Aorta (tissue), 5 donors: ENCODE data around the gene HP1BP3. TPM values are rescaled to one million over a fixed set of nuclear protein-coding genes. Genes with fewer than 3 reads are reported as not detected.

Source experiments
- ATAC-seq: fragments of 200-7000 bp; cut with Tn5 transposase; one replicate; pipeline ENCODE4 v1.9.1; 2022; ENCODE audit warnings: moderate library complexity; ENCODE audit not compliant: low FRiP score
- DNase-seq, 2 donors: peaks; one replicate each; pipeline ENCODE4 v3.0.0-alpha.2; 2020
- H3K27ac ChIP-seq, 2 donors: one replicate each; pipeline ENCODE4 v1.5.1; 2013; ENCODE audit warnings: low read length in 2 of 2, mild to moderate bottlenecking in 2 of 2, moderate library complexity in 2 of 2, control low read depth in 1 of 2, inconsistent platforms in 1 of 2, low read depth in 1 of 2
- H3K27me3 ChIP-seq, 2 donors: one replicate each; pipeline ENCODE4 v1.6.1; 2013; ENCODE audit warnings: control low read depth in 1 of 2, low read length in 1 of 2, mild to moderate bottlenecking in 1 of 2, moderate library complexity in 1 of 2; ENCODE audit not compliant: insufficient read depth in 2 of 2, control insufficient read depth in 1 of 2
- H3K36me3 ChIP-seq, 2 donors: one replicate each; pipeline ENCODE4 v1.6.1; 2013; ENCODE audit warnings: control low read depth in 1 of 2, low read length in 1 of 2, mild to moderate bottlenecking in 1 of 2; ENCODE audit not compliant: insufficient read depth in 2 of 2, control insufficient read depth in 1 of 2
- H3K4me1 ChIP-seq, 2 donors: one replicate each; pipeline ENCODE4 v1.6.1; 2013; ENCODE audit warnings: low read length in 2 of 2, control low read depth in 1 of 2, mild to moderate bottlenecking in 1 of 2, moderate library complexity in 1 of 2; ENCODE audit not compliant: insufficient read depth in 2 of 2, control insufficient read depth in 1 of 2
- H3K4me3 ChIP-seq, 2 donors: one replicate each; pipeline ENCODE4 v1.5.1; 2013; ENCODE audit warnings: low read length in 2 of 2, control low read depth in 1 of 2, mild to moderate bottlenecking in 1 of 2
- H3K9me3 ChIP-seq: one replicate; pipeline ENCODE4 v1.6.1; 2013; ENCODE audit warnings: mild to moderate bottlenecking, low read length; ENCODE audit not compliant: control insufficient read depth
- WGBS, 2 donors: extraction: QIAGEN DNeasy Blood & Tissue Kit; methylation state at CpG; one replicate each; pipeline ENCODE4 v1.1.7; 2013; 5-methylcytosine and 5-hydroxymethylcytosine counted together
- intact Hi-C, 2 donors: fragments of 100-400 bp; cut with DNase I; formaldehyde crosslinking; loops; one replicate each; pipeline versions ENCODE4 v1.14.2 to v1.15.0; 2022
- polyA plus RNA-seq, 2 donors: library from polyadenylated mRNA; stranded (reverse); fragments of 200-250 nt; gene quantifications; one replicate each; pipeline ENCODE4 v1.2.3, GENCODE V29; 2013
- total RNA-seq, 2 donors: library from RNA; stranded (reverse); fragmentation: NEBNext Ultra II Directional; extraction: Animal tissue kit (Norgen Biotek cat#: 25700); gene quantifications; one replicate each; pipeline ENCODE4 v1.2.1, GENCODE V29; 2021
- donor health status: healthy with polysubstance abuse.
- donor health status: Bipolar disorder and iron deficiency.
- donor health status: DM: no; HTN: no; CAD: no.
- donor health status: DM: no; HTN: no; CAD: no.
- donor health status: DM: yes; HTN: yes; CAD: no.

HP1BP3 gene
- total and polyA plus RNA-seq, 4 donors = 54.0 to 247 (median 179) TPM

DNA sequence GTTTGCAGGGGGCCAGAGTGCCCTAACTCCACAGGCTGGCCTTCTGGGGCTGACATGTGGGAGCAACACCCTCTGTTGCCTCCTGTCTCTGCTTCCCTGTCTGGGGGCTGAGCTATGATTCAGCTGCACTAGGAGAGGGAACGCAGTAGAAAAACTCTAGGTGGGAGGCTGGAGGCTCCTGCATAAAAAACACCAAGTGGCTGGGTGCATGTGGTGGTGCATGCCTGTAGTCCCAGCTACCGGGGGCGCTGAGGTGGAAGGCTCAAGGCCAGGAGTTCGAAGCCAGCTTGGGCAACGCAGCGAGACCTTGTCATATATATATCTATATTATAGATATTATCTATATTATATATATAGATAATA is 74.9 kb downstream of the HP1BP3 start:
- no peak for DNase-seq
- WGBS, 2 donors = 80 to 92% methylated on average over 6 of the region's 6 CpGs
- H3K36me3 ChIP-seq = no peaks in the 10 kb centered on the region
- H3K4me3 ChIP-seq = no peak overlapping the region
- no peaks in the 10 kb centered on the region for H3K27me3 ChIP-seq
- no peak for ATAC-seq
- H3K9me3 ChIP-seq = no peaks in the 10 kb centered on the region
- H3K4me1 ChIP-seq = no peaks in the 10 kb centered on the region
- no peak overlapping the region for H3K27ac ChIP-seq
- intact Hi-C loops = no loop called here

DNA sequence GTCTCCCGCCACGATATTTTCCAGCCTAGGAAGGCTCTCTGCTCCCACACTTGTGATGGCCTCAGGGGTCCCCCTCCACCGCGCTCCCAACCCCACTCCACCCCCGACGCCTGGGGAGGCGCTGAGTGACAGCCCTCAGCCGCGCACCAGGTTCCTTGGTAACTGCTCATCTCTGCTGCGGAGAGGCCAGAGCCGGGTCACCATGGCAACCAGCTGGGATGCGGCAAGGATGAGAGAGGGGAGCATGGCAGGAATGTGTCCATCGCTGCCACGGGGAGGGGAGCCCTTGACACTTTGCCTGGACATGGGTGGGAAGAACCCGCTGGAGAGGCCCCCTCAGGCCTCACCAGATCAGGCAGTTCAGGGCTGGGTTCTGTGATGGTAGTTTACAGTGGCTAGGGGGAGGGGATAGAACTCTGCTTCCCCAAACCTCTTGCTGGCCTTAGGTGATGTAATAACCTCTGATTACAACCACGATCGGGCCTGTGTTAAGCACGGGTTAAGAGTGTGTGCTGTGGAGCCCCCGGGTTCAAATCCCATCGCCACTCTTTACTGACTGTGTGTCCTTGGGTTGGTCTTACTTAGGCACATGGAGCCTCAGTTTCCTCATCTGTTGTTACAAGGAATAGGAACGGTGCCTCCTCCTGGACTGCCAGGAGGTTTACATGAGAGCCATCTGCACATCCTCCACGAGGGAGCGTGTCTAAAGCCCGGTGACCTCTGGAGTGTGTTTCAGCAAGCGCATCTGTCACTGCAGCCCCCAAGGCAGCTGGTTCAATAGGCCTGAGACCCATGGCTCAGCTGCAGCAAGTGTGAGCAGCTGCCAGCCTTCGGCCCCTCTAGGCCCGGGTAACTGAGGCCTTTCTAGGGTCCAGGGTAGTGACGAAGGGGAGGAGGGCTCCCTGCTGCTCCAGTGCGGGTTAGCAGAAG is 75.6 kb downstream of the HP1BP3 start:
- ATAC-seq (no peak), DNase-seq (no peak)
- H3K27ac ChIP-seq = no peak overlapping the region
- WGBS, 2 donors = 83% methylated on average over 29 of the region's 29 CpGs
- no peak overlapping the region for H3K4me3 ChIP-seq
- no peaks in the 10 kb centered on the region for H3K4me1 ChIP-seq
- H3K36me3 ChIP-seq = no peaks in the 10 kb centered on the region
- H3K27me3 ChIP-seq = no peaks in the 10 kb centered on the region
- H3K9me3 ChIP-seq = no peaks in the 10 kb centered on the region
- intact Hi-C loops = no loop called here

DNA sequence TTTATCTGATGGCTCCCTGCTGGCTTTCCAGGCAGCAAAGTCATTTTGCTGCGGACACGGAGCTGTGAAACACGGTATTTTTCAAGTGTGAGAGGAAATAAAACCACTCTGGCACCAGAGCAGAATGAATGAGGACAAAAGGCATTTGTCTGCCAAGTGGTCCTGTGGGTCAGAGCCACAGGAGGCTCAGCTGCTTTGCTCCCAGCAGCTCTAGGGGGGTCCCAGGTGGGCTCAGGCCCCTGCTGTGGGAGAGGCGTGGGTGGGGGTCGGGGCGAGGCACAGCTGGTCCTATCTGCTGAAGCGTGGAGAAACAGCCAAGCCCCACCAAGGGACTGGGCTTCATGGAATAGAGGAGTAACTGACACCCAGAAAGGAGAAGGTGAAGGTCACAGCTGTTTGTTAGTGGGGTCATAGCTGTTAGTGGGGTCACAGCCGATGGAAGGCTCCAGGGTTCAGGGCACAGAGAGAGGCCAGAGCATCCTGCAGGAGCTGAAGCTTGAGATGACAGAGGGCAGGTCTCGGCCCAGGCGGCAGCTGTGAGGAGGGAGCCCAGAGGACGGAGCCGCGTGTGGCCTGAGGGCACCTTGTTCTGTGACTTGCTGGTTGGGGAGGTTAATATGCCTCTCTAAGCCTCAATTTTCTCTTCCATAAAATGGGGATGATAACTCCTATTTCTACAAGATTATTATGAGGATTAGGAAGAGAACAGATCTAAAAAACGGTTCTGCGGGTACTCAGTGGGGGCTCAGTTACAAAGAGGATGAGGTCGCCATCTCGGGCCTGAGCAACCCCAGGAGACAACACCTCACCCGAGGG is 76.4 kb downstream of the HP1BP3 start:
- H3K27ac ChIP-seq = no peak overlapping the region
- H3K27me3 ChIP-seq = no peaks in the 10 kb centered on the region
- H3K9me3 ChIP-seq = no peaks in the 10 kb centered on the region
- ATAC-seq (no peak), DNase-seq (no peak)
- no peak overlapping the region for H3K4me3 ChIP-seq
- intact Hi-C loops = no loop called here
- WGBS, 2 donors = 64 to 66% methylated on average over 18 of the region's 18 CpGs
- H3K4me1 ChIP-seq = no peaks in the 10 kb centered on the region
- no peaks in the 10 kb centered on the region for H3K36me3 ChIP-seq

DNA sequence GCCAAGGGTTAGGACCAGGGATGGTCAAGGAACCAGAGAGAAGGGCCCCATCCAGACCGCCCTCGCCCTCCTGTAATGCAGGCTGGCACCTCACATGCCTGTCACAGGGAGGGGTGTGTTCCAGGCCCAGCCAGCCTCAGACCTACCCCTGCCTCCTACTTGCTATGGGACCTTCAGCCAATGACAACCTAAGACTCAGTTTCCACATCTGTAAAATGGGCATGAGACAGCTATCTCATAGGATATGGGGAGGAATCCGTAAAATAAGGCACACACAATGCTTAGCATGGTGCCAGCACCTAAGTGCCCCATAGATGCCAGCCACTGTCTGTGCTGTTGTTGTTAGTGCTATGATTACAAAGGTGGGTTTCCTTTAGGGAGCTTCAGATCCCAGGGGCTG is 77.2 kb downstream of the HP1BP3 start:
- Histone ChIP-seq H3K27ac (no peak overlapping the region), H3K9me3 (no peaks in the 10 kb centered on the region), H3K36me3 (no peaks in the 10 kb centered on the region), H3K4me1 (no peaks in the 10 kb centered on the region), H3K27me3 (no peaks in the 10 kb centered on the region), H3K4me3 (no peak overlapping the region)
- DNase-seq (no peak), ATAC-seq (no peak)
- WGBS, 2 donors = 91 to 92% methylated on average over 3 of the region's 3 CpGs
- intact Hi-C loops = no loop called here

DNA sequence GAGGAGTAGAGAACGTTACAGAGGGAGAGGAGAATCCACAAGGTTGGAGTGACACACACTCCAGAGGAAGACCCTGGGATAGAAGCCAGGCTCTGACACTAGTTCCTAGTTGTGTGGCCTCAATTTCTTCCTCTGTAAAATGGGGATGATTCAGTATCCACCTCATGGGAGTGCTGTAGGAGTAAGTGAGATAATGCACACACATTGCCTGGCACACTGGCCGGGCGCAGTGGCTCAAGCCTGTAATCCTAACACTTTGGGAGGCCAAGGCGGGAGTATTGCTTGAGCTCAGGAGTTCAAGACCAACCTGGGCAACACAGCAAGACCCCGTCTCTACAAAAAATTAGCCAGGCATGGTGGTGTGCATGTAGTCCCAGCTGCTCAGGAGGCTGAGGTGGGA is 78.2 kb downstream of the HP1BP3 start:
- Histone ChIP-seq H3K9me3 (no peaks in the 10 kb centered on the region), H3K4me3 (no peak overlapping the region), H3K27ac (no peak overlapping the region), H3K4me1 (no peaks in the 10 kb centered on the region), H3K36me3 (no peaks in the 10 kb centered on the region), H3K27me3 (no peaks in the 10 kb centered on the region)
- ATAC-seq (no peak), DNase-seq (no peak)
- intact Hi-C loops = no loop called here
- WGBS, 2 donors = 80 to 88% methylated on average over 5 of the region's 5 CpGs

DNA sequence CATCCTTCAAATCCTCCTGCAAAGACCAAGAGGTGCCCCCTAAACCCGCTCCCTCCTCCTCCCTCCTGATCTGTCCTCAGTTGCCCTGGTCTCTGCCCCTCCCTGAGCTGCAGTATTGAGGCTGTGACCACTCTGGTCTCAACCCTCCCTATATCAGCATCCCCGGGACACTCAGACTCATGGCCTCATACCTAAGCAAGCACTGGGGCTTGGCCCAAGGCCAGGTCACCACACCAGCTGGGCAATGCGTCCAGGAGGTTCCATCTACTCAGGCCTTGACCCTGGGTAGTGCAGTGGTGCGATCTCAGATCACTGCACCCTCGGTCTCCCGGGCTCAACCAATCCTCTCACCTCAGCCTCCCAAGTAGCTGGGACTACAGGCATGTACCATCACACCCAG is 79.0 kb downstream of the HP1BP3 start:
- no peaks in the 10 kb centered on the region for H3K27me3 ChIP-seq
- H3K4me3 ChIP-seq = no peak overlapping the region
- no peaks in the 10 kb centered on the region for H3K36me3 ChIP-seq
- no peaks in the 10 kb centered on the region for H3K4me1 ChIP-seq
- WGBS, 2 donors = 75 to 81% methylated on average over 6 of the region's 6 CpGs
- no peak overlapping the region for H3K27ac ChIP-seq
- ATAC-seq (no peak), DNase-seq (no peak)
- no peaks in the 10 kb centered on the region for H3K9me3 ChIP-seq
- intact Hi-C loops = no loop called here

DNA sequence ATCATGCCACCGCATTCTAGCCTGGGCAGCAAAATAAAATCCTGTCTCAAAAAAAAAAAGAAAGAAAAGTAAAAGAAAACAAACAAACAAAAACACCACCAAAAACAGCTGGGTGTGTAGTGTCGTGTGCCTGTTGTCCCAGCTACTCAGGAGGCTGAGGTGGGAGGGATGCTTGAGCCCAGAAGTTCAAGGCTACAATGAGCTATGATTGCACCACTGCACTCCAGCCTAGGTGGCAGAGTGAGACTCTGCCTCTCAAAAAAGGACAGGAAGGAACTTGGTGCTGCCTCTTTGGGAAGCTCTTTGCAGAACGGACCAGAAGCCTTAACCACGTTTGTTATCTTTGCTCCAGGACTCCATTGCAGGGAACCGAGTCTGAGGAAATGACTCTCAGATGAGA is 80.3 kb downstream of the HP1BP3 start:
- 41 to 49% methylated on average over 5 of the region's 5 CpGs for WGBS, 2 donors
- intact Hi-C loops = no loop called here

DNA sequence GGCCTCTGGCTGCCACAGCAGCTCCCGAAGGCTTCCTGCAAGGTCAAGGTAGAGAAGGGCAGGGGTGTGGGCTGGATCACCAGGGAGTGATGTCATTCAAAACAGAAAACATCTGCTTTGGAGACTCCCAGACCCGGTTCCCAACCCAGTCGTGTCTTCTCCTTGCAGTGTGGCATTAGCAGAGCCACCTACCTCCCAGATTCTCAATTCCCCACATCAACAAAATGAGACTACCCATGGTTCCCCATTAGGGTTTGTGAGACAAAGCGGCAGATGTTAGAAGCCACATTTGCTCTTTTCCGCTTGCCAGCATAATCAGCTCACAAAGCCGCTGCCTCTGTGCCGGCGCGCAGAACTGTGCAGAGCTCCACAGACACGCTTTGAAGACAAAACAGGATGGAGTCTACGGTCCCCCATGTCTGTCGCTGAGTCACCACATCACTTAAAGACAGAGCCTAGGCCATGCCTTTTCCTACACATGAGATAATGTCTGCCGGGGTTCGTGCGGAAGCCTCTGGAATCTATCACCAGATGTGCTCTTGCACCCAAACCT is 81.8 kb downstream of the HP1BP3 start:
- intact Hi-C loops = no loop called here
- ATAC-seq (no peak), DNase-seq (no peak)
- 85% methylated on average over 15 of the region's 15 CpGs for WGBS, 2 donors
- Histone ChIP-seq H3K27me3 (no peaks in the 10 kb centered on the region), H3K4me3 (no peak overlapping the region), H3K36me3 (no peaks in the 10 kb centered on the region), H3K9me3 (no peaks in the 10 kb centered on the region), H3K4me1 (no peaks in the 10 kb centered on the region), H3K27ac (no peak overlapping the region)

More for the DNA sequence above, 80.3 kb downstream of the HP1BP3 start:
- no peaks in the 10 kb centered on the region for H3K36me3 ChIP-seq
- H3K27ac ChIP-seq = no peak overlapping the region
- no peaks in the 10 kb centered on the region for H3K9me3 ChIP-seq
- ATAC-seq (no peak), DNase-seq (no peak)
- no peaks in the 10 kb centered on the region for H3K27me3 ChIP-seq
- H3K4me3 ChIP-seq = no peak overlapping the region
- H3K4me1 ChIP-seq = no peaks in the 10 kb centered on the region
